GM12891 (cell line): ENCODE measurements around the gene HMGCS1.

ENCODE experiments used
- PAX5 ChIP-seq: IDR thresholded peaks from 2 replicates; pipeline ENCODE4 v1.6.1; 2011; ENCODE audit warnings: low read length, moderate library complexity, mild to moderate bottlenecking; ENCODE audit not compliant: insufficient read depth, severe bottlenecking
- POLR2A ChIP-seq: IDR thresholded peaks from 2 replicates; pipeline ENCODE4 v1.6.1; 2011; ENCODE audit warnings: low read depth, low read length, control low read depth
- POLR2AphosphoS5 ChIP-seq: IDR thresholded peaks from 2 replicates; pipeline ENCODE4 v1.6.1; 2011; ENCODE audit warnings: low read depth, low read length, control low read depth
- TAF1 ChIP-seq: IDR thresholded peaks from 2 replicates; pipeline ENCODE4 v1.6.1; 2011; ENCODE audit warnings: low read depth, low read length, control low read depth

GRCh38 chr5:43242196-43242595 is 71.0 kb downstream of the HMGCS1 start:
- no peak for TF ChIP-seq PAX5
- TF ChIP-seq TAF1: no peak
- TF ChIP-seq POLR2A: no peak
- no peak for TF ChIP-seq POLR2AphosphoS5
